ENCODE measurements around the gene USP47. TPM values are rescaled to one million over a fixed set of nuclear protein-coding genes. Genes with fewer than 3 reads are reported as not detected.
A peak's percentile ranks its signal among the peaks of the same experiment; 100 is the strongest.

Gene USP47
- total and polyA plus RNA-seq, 9 of the 15 experiments (the other 6 are each of a cell fraction or from before 2014, with no cell fraction given) = 13.1 to 63.6 (median 34.7) TPM

DNA sequence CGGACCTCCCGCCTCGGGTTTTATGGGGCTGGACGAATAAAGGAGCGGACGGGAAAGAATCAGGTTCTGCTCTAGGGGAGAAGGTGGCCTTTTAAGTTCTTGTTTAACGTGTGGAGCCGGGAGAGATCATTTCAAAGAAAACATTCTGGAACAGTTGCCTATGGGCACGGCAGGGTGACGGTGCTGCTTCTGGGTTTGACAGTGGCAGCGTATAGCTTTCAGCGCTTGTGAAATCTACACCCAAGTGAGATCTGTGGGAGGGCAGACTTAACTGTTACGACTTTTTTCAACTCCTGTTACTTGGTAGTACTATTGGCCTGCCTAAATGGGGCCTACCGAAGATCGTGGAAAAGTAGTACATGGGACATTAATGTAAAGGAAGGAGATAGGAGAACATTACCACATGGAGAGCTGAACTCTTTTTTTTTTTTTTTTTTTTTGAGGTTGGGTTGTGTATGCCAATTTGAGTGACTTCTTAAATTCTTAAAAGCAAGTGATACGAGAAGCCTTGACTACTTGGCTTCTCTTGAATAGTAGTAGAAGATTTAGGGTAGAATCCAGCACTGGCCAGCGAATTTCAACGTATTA is 743 bp downstream of the USP47 start (continued):
- TF ChIP-seq, protein P1, sequence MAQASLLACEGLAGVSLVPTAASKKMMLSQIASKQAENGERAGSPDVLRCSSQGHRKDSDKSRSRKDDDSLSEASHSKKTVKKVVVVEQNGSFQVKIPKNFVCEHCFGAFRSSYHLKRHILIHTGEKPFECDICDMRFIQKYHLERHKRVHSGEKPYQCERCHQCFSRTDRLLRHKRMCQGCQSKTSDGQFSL (CRISPR knock-in tag; IDR thresholded peaks at IDR 0.05) = no peak
- TF ChIP-seq, protein P1 (tag; IDR thresholded peaks at IDR 0.05) = no peak
- TF ChIP-seq BACH1 (tag; IDR thresholded peaks at IDR 0.05) (peak; percentile 43; the same call in 1 of the 2 replicates), ATF3 (IDR thresholded peaks at IDR 0.05) (no peak), ATF3 (CRISPR knock-in tag; conservative IDR thresholded peaks at IDR 0.05) (no peak), RAD21 (CRISPR knock-in tag; conservative IDR thresholded peaks at IDR 0.05 in 1 of 2, IDR thresholded peaks at IDR 0.05 in 1 of 2) (no peak), PML (IDR thresholded peaks at IDR 0.05; ENCODE audit: low read length) (0 out of 2 replicates have a peak, but pooled peaks have one; percentile 24), HDAC2 (IDR thresholded peaks at IDR 0.05) (0 out of 2 replicates have a peak, but pooled peaks have one; percentile 12), E2F5 (CRISPR knock-in tag; IDR thresholded peaks at IDR 0.05) (no peak), ETV5 (CRISPR knock-in tag; IDR thresholded peaks at IDR 0.05; ENCODE audit: low read depth) (no peak), HLTF (IDR thresholded peaks at IDR 0.05) (no peak), MLLT1 (IDR thresholded peaks at IDR 0.05) (peak in 1 of 2 experiments; percentile 68; a peak in 3 of 4 replicates), ZSCAN32 (CRISPR knock-in tag; IDR thresholded peaks at IDR 0.05) (no peak), FUS (optimal IDR thresholded peaks at IDR 0.05; ENCODE audit: low read depth, low read length) (no peak), ZBED1 (IDR thresholded peaks at IDR 0.05) (no peak), ZNF778 (CRISPR knock-in tag; IDR thresholded peaks at IDR 0.05) (no peak), ZNF282 (CRISPR knock-in tag; IDR thresholded peaks at IDR 0.05) (no peak), PURB (CRISPR knock-in tag; IDR thresholded peaks at IDR 0.05; ENCODE audit: low read depth) (no peak), FOXK2 (conservative IDR thresholded peaks at IDR 0.05 in 1 of 2, IDR thresholded peaks at IDR 0.05 in 1 of 2; ENCODE audit: low read depth in 2 of 2) (0 out of 4 replicates have a peak, but pooled peaks of 1 of the 2 experiments have one; percentile 35), ELF4 (CRISPR knock-in tag; IDR thresholded peaks at IDR 0.05) (no peak; the same call in 1 of the 2 replicates), HNRNPK (IDR thresholded peaks at IDR 0.05; ENCODE audit: low read depth, low read length, poor library complexity, severe bottlenecking) (no peak), JUNB (CRISPR knock-in tag; conservative IDR thresholded peaks at IDR 0.05) (no peak), MYNN (IDR thresholded peaks at IDR 0.05) (no peak), MYNN (CRISPR knock-in tag; IDR thresholded peaks at IDR 0.05) (no peak)
- TF ChIP-seq, protein P2, sequence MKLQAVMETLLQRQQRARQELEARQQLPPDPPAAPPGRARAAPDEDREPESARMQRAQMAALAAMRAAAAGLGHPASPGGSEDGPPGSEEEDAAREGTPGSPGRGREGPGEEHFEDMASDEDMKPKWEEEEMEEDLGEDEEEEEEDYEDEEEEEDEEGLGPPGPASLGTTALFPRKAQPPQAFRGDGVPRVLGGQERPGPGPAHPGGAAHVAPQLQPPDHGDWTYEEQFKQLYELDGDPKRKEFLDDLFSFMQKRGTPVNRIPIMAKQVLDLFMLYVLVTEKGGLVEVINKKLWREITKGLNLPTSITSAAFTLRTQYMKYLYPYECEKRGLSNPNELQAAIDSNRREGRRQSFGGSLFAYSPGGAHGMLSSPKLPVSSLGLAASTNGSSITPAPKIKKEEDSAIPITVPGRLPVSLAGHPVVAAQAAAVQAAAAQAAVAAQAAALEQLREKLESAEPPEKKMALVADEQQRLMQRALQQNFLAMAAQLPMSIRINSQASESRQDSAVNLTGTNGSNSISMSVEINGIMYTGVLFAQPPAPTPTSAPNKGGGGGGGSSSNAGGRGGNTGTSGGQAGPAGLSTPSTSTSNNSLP (IDR thresholded peaks at IDR 0.05; ENCODE audit: borderline replicate concordance, low read depth, low read length) = no peak
